K562 (cell line): ENCODE results near the gene SAMD14. TPM values are rescaled to one million over a fixed set of nuclear protein-coding genes. Genes with fewer than 3 reads are reported as not detected.

Experiments used
- CC2D1A ChIP-seq: fragments of 450-650 bp; IDR thresholded peaks from 2 replicates; pipeline ENCODE4 v1.6.1; 2017; ENCODE audit warnings: mild to moderate bottlenecking
- CCNT2 ChIP-seq: IDR thresholded peaks from 2 replicates; pipeline ENCODE4 v1.6.1; 2011; ENCODE audit warnings: borderline replicate concordance, low read depth, mild to moderate bottlenecking, moderate library complexity, mixed read lengths, low read length; ENCODE audit not compliant: insufficient read length; ENCODE audit errors: extremely low read depth
- CREB1 ChIP-seq, 2 experiments: sonication (generic) in 1 of 2; formaldehyde crosslinking in 1 of 2; IDR thresholded peaks; 2 replicates each; pipeline versions ENCODE4 v1.6.1 to v1.8.0; 2012 to 2022; ENCODE audit warnings: inconsistent platforms in 1 of 2, mild to moderate bottlenecking in 1 of 2, missing genetic modification reagents in 1 of 2, moderate library complexity in 1 of 2
- EWSR1 ChIP-seq: fragments of 450-650 bp; IDR thresholded peaks from 2 replicates; pipeline ENCODE4 v1.6.1; 2018; ENCODE audit warnings: borderline replicate concordance, mild to moderate bottlenecking, low read depth, moderate library complexity; ENCODE audit not compliant: partially characterized antibody
- FOS ChIP-seq: IDR thresholded peaks from 3 replicates; pipeline ENCODE4 v1.6.1; 2011; ENCODE audit not compliant: insufficient read length; ENCODE audit errors: extremely low read depth
- FOXM1 ChIP-seq, 2 experiments: fragments of 450-650 bp in 1 of 2; sonication (generic) in 1 of 2; formaldehyde crosslinking in 1 of 2; IDR thresholded peaks; 2 replicates each; pipeline versions ENCODE4 v1.6.1 to v1.9.0; 2017 to 2022; ENCODE audit warnings: low read depth in 2 of 2, mild to moderate bottlenecking in 2 of 2, missing genetic modification reagents in 1 of 2, moderate library complexity in 1 of 2
- HCFC1 ChIP-seq: IDR thresholded peaks from 2 replicates; pipeline ENCODE4 v1.6.1; 2012; ENCODE audit warnings: low read depth, low read length, improper control_type of control experiment
- HDAC8 ChIP-seq: fragments of 450-650 bp; IDR thresholded peaks from 2 replicates; pipeline ENCODE4 v1.6.1; 2016; ENCODE audit warnings: mild to moderate bottlenecking, missing genetic modification characterization, moderate library complexity, missing compliant biosample characterization
- HMG20B ChIP-seq: fragments of 250-450 bp; sonication (Bioruptor Pico); IDR thresholded peaks from 2 replicates; pipeline ENCODE4 v1.5.0; 2021; ENCODE audit warnings: mild to moderate bottlenecking
- HNRNPUL1 ChIP-seq: fragments of 200-400 bp; formaldehyde crosslinking; IDR thresholded peaks from 2 replicates; pipeline ENCODE4 v1.6.1; 2017; ENCODE audit warnings: low read length
- MCM3 ChIP-seq: fragments of 450-650 bp; IDR thresholded peaks from 2 replicates; pipeline ENCODE4 v1.6.1; 2016
- MIER1 ChIP-seq: fragments of 450-650 bp; IDR thresholded peaks from 2 replicates; pipeline ENCODE4 v1.6.1; 2016; ENCODE audit warnings: antibody characterized with exemption, mild to moderate bottlenecking, low read depth
- MLX ChIP-seq, 2 experiments: fragments of 450-650 bp in 1 of 2; sonication (generic) in 1 of 2; formaldehyde crosslinking; conservative IDR thresholded peaks; 2 replicates each; pipeline versions ENCODE4 v1.4.0 to v1.8.1; 2020 to 2022; ENCODE audit warnings: mild to moderate bottlenecking in 1 of 2, missing genetic modification reagents in 1 of 2
- NCOA2 ChIP-seq, 2 experiments: fragments of 450-650 bp; IDR thresholded peaks; 2 replicates each; pipeline ENCODE4 v1.6.1; 2018; ENCODE audit warnings: mild to moderate bottlenecking in 2 of 2, moderate library complexity in 1 of 2; ENCODE audit not compliant: partially characterized antibody in 2 of 2
- NRF1 ChIP-seq, 2 experiments: fragments of 450-650 bp; IDR thresholded peaks in 1 of 2; conservative IDR thresholded peaks in 1 of 2; 2 replicates each; pipeline ENCODE4 v1.6.1; 2014; ENCODE audit warnings: mild to moderate bottlenecking in 2 of 2
- PKNOX1 ChIP-seq: fragments of 450-650 bp; IDR thresholded peaks from 2 replicates; pipeline ENCODE4 v1.6.1; 2016
- SETDB1 ChIP-seq: IDR thresholded peaks from one replicate; pipeline ENCODE4 v1.6.1; 2012; ENCODE audit warnings: low read length, control low read depth, inconsistent platforms
- SOX6 ChIP-seq: fragments of 450-650 bp; IDR thresholded peaks from 2 replicates; pipeline ENCODE4 v1.6.1; 2014; ENCODE audit warnings: mild to moderate bottlenecking
- THAP12 ChIP-seq: fragments of 250-450 bp; sonication (Bioruptor Pico); IDR thresholded peaks from 2 replicates; pipeline ENCODE4 v1.9.0; 2021; ENCODE audit warnings: mild to moderate bottlenecking, inconsistent platforms
- TOE1 ChIP-seq, 2 experiments: fragments of 450-650 bp in 1 of 2; sonication (generic) in 1 of 2; formaldehyde crosslinking in 1 of 2; IDR thresholded peaks; 2 replicates each; pipeline versions ENCODE4 v1.7.1 to v1.8.0; 2016 to 2022; ENCODE audit warnings: borderline replicate concordance in 2 of 2, mild to moderate bottlenecking in 2 of 2, antibody characterized with exemption in 1 of 2, inconsistent platforms in 1 of 2, low read depth in 1 of 2, missing genetic modification reagents in 1 of 2, moderate library complexity in 1 of 2
- ZEB2 ChIP-seq: fragments of 450-650 bp; IDR thresholded peaks from 2 replicates; pipeline ENCODE4 v1.6.1; 2016
- ZNF217 ChIP-seq: sonication (generic); formaldehyde crosslinking; IDR thresholded peaks from 2 replicates; pipeline ENCODE4 v1.8.0; 2022; ENCODE audit warnings: mild to moderate bottlenecking, missing genetic modification reagents
- polyA plus RNA-seq, 8 experiments: library from polyadenylated mRNA; depleted of rRNA in 4 of 8; stranded (reverse) in 5 of 8; unstranded in 3 of 8; fragments of >200 nt; fragmentation: Nextera tagmentation in 2 of 8; fragmentation: Illumina TruSeq in 1 of 8; extraction: Ambion mirVana in 2 of 8; extraction: Trizol in 1 of 8; gene quantifications; 2 replicates each; pipeline versions ENCODE4 v1.2.1 to v1.2.3, GENCODE V29; 2011 to 2014; ENCODE audit warnings: inconsistent platforms in 1 of 8, missing spikeins in 1 of 8
- total RNA-seq, 7 experiments: library from RNA; depleted of rRNA in 6 of 7; stranded (reverse); fragments of >200 nt in 6 of 7; fragmentation: Illumina TruSeq in 2 of 7; extraction: Trizol in 2 of 7; gene quantifications; 2 replicates each; pipeline versions ENCODE4 v1.2.1 to v1.2.3, GENCODE V29; 2011 to 2021; ENCODE audit warnings: low replicate concordance in 1 of 7

The SAMD14 gene
- total and polyA plus RNA-seq, 9 of the 15 experiments (the other 6 are each of a cell fraction or from before 2014, with no cell fraction given): 0.04 to 0.07 TPM; not detected in 7

GRCh38 chr17:50139950-50140885 lies 10.3 kb upstream of the SAMD14 start (continued):
- TF ChIP-seq CC2D1A: 0 out of 2 replicates have a peak, but pooled peaks have one; percentile 42
- no peak for TF ChIP-seq HNRNPUL1
- TF ChIP-seq ZEB2: peak; percentile 43; the same call in 1 of the 2 replicates
- no peak for TF ChIP-seq PKNOX1
- TF ChIP-seq SETDB1: no peak
- no peak for TF ChIP-seq MCM3
- peak; percentile 70; the same call in 1 of the 2 replicates for TF ChIP-seq CREB1 (IDR thresholded peaks at IDR 0.05)
- TF ChIP-seq CREB1 (CRISPR knock-in tag; IDR thresholded peaks at IDR 0.05): peak; percentile 69; the same call in 1 of the 2 replicates
- no peak for TF ChIP-seq HMG20B
- TF ChIP-seq ZNF217: no peak
- TF ChIP-seq TOE1 (IDR thresholded peaks at IDR 0.05; ENCODE audit: borderline replicate concordance): peak; percentile 34; the same call in 1 of the 2 replicates
- TF ChIP-seq TOE1 (CRISPR knock-in tag; IDR thresholded peaks at IDR 0.05; ENCODE audit: borderline replicate concordance, low read depth): no peak
- peak; percentile 33; the same call in 1 of the 2 replicates for TF ChIP-seq HCFC1
- TF ChIP-seq FOXM1 (IDR thresholded peaks at IDR 0.05; ENCODE audit: low read depth): no peak
- TF ChIP-seq FOXM1 (CRISPR knock-in tag; IDR thresholded peaks at IDR 0.05; ENCODE audit: low read depth): no peak
- no peak for TF ChIP-seq MLX (CRISPR knock-in tag; conservative IDR thresholded peaks at IDR 0.05)
- no peak for TF ChIP-seq HDAC8
- TF ChIP-seq NRF1 (conservative IDR thresholded peaks at IDR 0.05 in 1 of 2, IDR thresholded peaks at IDR 0.05 in 1 of 2): no peak
- TF ChIP-seq SOX6: peak; percentile 32; the same call in 1 of the 2 replicates
- no peak for TF ChIP-seq MIER1
- TF ChIP-seq CCNT2: no peak
- no peak for TF ChIP-seq EWSR1
- no peak; the same call in 1 of the 2 replicates for TF ChIP-seq THAP12 (CRISPR knock-in tag)
- no peak for TF ChIP-seq NCOA2 (IDR thresholded peaks at IDR 0.05; ENCODE audit: partially characterized antibody in 2 of 2)
- no peak for TF ChIP-seq FOS
